Testis (tissue), 3 donors: ENCODE data around the gene PLEKHA1. TPM values are rescaled to one million over a fixed set of nuclear protein-coding genes. Genes with fewer than 3 reads are reported as not detected.

ENCODE experiments used
- DNase-seq: peaks from one replicate; pipeline ENCODE4 v3.0.0-alpha.2; 2019
- H3K27ac ChIP-seq, 2 donors: fragments of 200-600 bp; sonication (generic); one replicate each; pipeline ENCODE4 v1.5.1; 2019
- H3K27me3 ChIP-seq: fragments of 200-600 bp; sonication (generic); one replicate; pipeline ENCODE4 v1.5.1; 2019
- H3K36me3 ChIP-seq: fragments of 200-600 bp; sonication (generic); one replicate; pipeline ENCODE4 v1.5.1; 2017; ENCODE audit warnings: low read depth; ENCODE audit errors: missing control alignments
- H3K4me1 ChIP-seq: fragments of 200-600 bp; sonication (generic); one replicate; pipeline ENCODE4 v1.5.1; 2019
- H3K4me3 ChIP-seq, 2 donors: fragments of 200-600 bp; sonication (generic); one replicate each; pipeline ENCODE4 v1.5.1; 2017 to 2019
- H3K9me3 ChIP-seq: fragments of 200-600 bp; sonication (generic); one replicate; pipeline ENCODE4 v1.5.1; 2017
- CTCF ChIP-seq, 3 experiments: fragments of 450-650 bp in 2 of 3; fragments of 200-600 bp in 1 of 3; sonication (generic) in 1 of 3; IDR thresholded peaks; one replicate each; pipeline ENCODE4 v1.5.1; 2016 to 2019; ENCODE audit warnings: antibody characterized with exemption in 3 of 3, mild to moderate bottlenecking in 2 of 3, moderate library complexity in 1 of 3
- POLR2A ChIP-seq: fragments of 450-650 bp; IDR thresholded peaks from one replicate; pipeline ENCODE4 v1.6.1; 2017; ENCODE audit warnings: antibody characterized with exemption, mild to moderate bottlenecking, moderate library complexity
- WGBS, 2 donors: methylation state at CpG; one replicate each; pipeline ENCODE4 v1.1.5; 2018; 5-methylcytosine and 5-hydroxymethylcytosine counted together
- intact Hi-C: fragments of 100-400 bp; cut with DNase I; formaldehyde crosslinking; loops from one replicate; pipeline ENCODE4 v1.15.1; 2023; ENCODE audit warnings: low total_unique reads
- polyA plus RNA-seq: library from polyadenylated mRNA; stranded (reverse); fragments of 350-450 nt; fragmentation: Illumina TruSeq; extraction: RNeasy Lipid Tissue Mini Kit (QIAGEN cat#74804); gene quantifications from one replicate; pipeline ENCODE4 v1.2.3, GENCODE V29; 2014; ENCODE audit warnings: low read depth, low replicate concordance; ENCODE audit not compliant: insufficient read depth
- total RNA-seq, 2 donors: library from RNA; depleted of rRNA; stranded (reverse); fragments of >200 nt; gene quantifications; one replicate each; pipeline ENCODE4 v1.2.3, GENCODE V29; 2016

The PLEKHA1 gene
- total and polyA plus RNA-seq, 3 donors from 2014 or later = 27.6 to 66.6 (median 35.7) TPM

GRCh38 chr10:122475591-122476332 is 101.3 kb downstream of the PLEKHA1 start:
- Histone ChIP-seq H3K4me3 (no peak overlapping the region), H3K27ac (no peak overlapping the region), H3K4me1 (peaks cover 24% of the 10 kb centered on the region), H3K27me3 (no peaks in the 10 kb centered on the region), H3K9me3 (no peaks in the 10 kb centered on the region), H3K36me3 (no peaks in the 10 kb centered on the region)
- WGBS, 2 donors = 65 to 66% methylated on average over 13 to 16 of the region's 16 CpGs
- intact Hi-C loops = no loop called here
- TF ChIP-seq CTCF (IDR thresholded peaks at IDR 0.05) = no peak
- TF ChIP-seq POLR2A = no peak
- no peak for DNase-seq

GRCh38 chr10:122476333-122476695 is 101.8 kb downstream of the PLEKHA1 start:
- Histone ChIP-seq H3K27me3 (no peaks in the 10 kb centered on the region), H3K9me3 (no peaks in the 10 kb centered on the region), H3K36me3 (no peaks in the 10 kb centered on the region), H3K4me1 (peaks cover 24% of the 10 kb centered on the region), H3K27ac (no peak overlapping the region), H3K4me3 (no peak overlapping the region)
- WGBS, 2 donors = 78 to 91% methylated on average over 6 of the region's 6 CpGs
- intact Hi-C loops = no loop called here
- no peak for TF ChIP-seq POLR2A
- TF ChIP-seq CTCF (IDR thresholded peaks at IDR 0.05) = no peak
- no peak for DNase-seq

- no peak for TF ChIP-seq POLR2A
- no peak for TF ChIP-seq CTCF (IDR thresholded peaks at IDR 0.05)
- no peak overlapping the region for H3K27ac ChIP-seq
- peaks cover 24% of the 10 kb centered on the region for H3K4me1 ChIP-seq
- DNase-seq = no peak
- 88 to 93% methylated on average over 4 to 5 of the region's 5 CpGs for WGBS, 2 donors
- no peak overlapping the region for H3K4me3 ChIP-seq
- no peaks in the 10 kb centered on the region for H3K9me3 ChIP-seq
- H3K27me3 ChIP-seq = no peaks in the 10 kb centered on the region
- H3K36me3 ChIP-seq = no peaks in the 10 kb centered on the region
- intact Hi-C loops = no loop called here
Measured at GRCh38 chr10:122477436-122477835, 102.9 kb downstream of the PLEKHA1 start.

GRCh38 chr10:122478971-122479370 is 104.5 kb downstream of the PLEKHA1 start:
- TF ChIP-seq POLR2A (no peak), CTCF (IDR thresholded peaks at IDR 0.05) (no peak)
- intact Hi-C loops = no loop called here
- Histone ChIP-seq H3K9me3 (no peaks in the 10 kb centered on the region), H3K27me3 (no peaks in the 10 kb centered on the region), H3K27ac (no peak overlapping the region), H3K4me3 (no peak overlapping the region), H3K4me1 (peaks cover 24% of the 10 kb centered on the region), H3K36me3 (no peaks in the 10 kb centered on the region)
- no peak for DNase-seq
- 36 to 49% methylated on average over 7 of the region's 7 CpGs for WGBS, 2 donors
